GM21737 (cell line): ENCODE measurements around the gene MTA1.
A peak's percentile ranks its signal among the peaks of the same experiment; 100 is the strongest.

Experiments used
- ATAC-seq: cut with Tn5 transposase; IDR thresholded peaks from one replicate; pipeline ENCODE4 v1.9.1; 2021; ENCODE audit warnings: mild to moderate bottlenecking, moderate library complexity; ENCODE audit not compliant: unreplicated experiment

The MTA1 gene

GRCh38 chr14:105386581-105387529 is 32.8 kb upstream of the MTA1 start:
- ATAC-seq, result no peak

- ATAC-seq, result no peak
Measured at GRCh38 chr14:105387530-105387922, 32.1 kb upstream of the MTA1 start.

- ATAC-seq, result no peak
Measured at GRCh38 chr14:105388110-105388951, 31.3 kb upstream of the MTA1 start.

- ATAC-seq, result no peak
Measured at GRCh38 chr14:105388976-105389375, 30.7 kb upstream of the MTA1 start.

GRCh38 chr14:105389534-105389933 is 30.1 kb upstream of the MTA1 start:
- ATAC-seq, result no peak

- ATAC-seq, result no peak
Measured at GRCh38 chr14:105389976-105390848, 29.4 kb upstream of the MTA1 start.

- no peak for ATAC-seq
Measured at GRCh38 chr14:105390849-105391500, 28.7 kb upstream of the MTA1 start.

- ATAC-seq, result no peak
Measured at GRCh38 chr14:105391541-105391940, 28.1 kb upstream of the MTA1 start.

- no peak for ATAC-seq
Measured at GRCh38 chr14:105392131-105393090, 27.2 kb upstream of the MTA1 start.

GRCh38 chr14:105393151-105393550 is 26.5 kb upstream of the MTA1 start:
- ATAC-seq, result no peak

- no peak for ATAC-seq
Measured at GRCh38 chr14:105394714-105395537, 24.7 kb upstream of the MTA1 start.

- no peak for ATAC-seq
Measured at GRCh38 chr14:105395538-105395854, 24.1 kb upstream of the MTA1 start.

GRCh38 chr14:105397350-105397931 is 22.2 kb upstream of the MTA1 start:
- no peak for ATAC-seq

- ATAC-seq, result peak; percentile 76
Measured at GRCh38 chr14:105398044-105398725, 21.4 kb upstream of the MTA1 start, which contains the start of gene TEX22. TEX22 (plus strand) TSS chr14:105398538; CDS start chr14:105399341, 803 bp downstream.

- ATAC-seq, result peak; percentile 25
Measured at GRCh38 chr14:105398726-105399465, 20.7 kb upstream of the MTA1 start.

GRCh38 chr14:105399466-105399775 is 20.2 kb upstream of the MTA1 start:
- no peak for ATAC-seq

- ATAC-seq, result no peak
Measured at GRCh38 chr14:105400016-105400415, 19.6 kb upstream of the MTA1 start.
